Cardiac muscle cell (in vitro differentiated cells and primary cell): Measurements from ENCODE around the gene ANKMY2. TPM values are rescaled to one million over a fixed set of nuclear protein-coding genes. Genes with fewer than 3 reads are reported as not detected.
A peak's percentile ranks its signal among the peaks of the same experiment; 100 is the strongest.

Experiments
- DNase-seq, 2 donors: peaks; one replicate each; pipeline versions ENCODE4 v3.0.0 to v3.0.0-alpha.2; 2010 to 2017; ENCODE audit warnings: low read depth in 1 of 2, low spot score in 1 of 2
- H3K27ac ChIP-seq: fragments of 200-600 bp; sonication (generic); 2 replicates; pipeline ENCODE4 v1.5.1; 2016
- H3K27me3 ChIP-seq: fragments of 200-600 bp; sonication (generic); 2 replicates; pipeline ENCODE4 v1.6.0; 2016; ENCODE audit warnings: control low read depth
- H3K36me3 ChIP-seq: fragments of 200-600 bp; sonication (generic); 2 replicates; pipeline ENCODE4 v1.5.1; 2016; ENCODE audit warnings: control low read depth
- H3K4me1 ChIP-seq: fragments of 200-600 bp; sonication (generic); 2 replicates; pipeline ENCODE4 v1.8.1; 2017; ENCODE audit warnings: low read depth, mild to moderate bottlenecking, mixed run types
- H3K4me3 ChIP-seq: fragments of 200-600 bp; sonication (generic); 2 replicates; pipeline ENCODE4 v1.5.1; 2016; ENCODE audit warnings: mild to moderate bottlenecking
- H3K9me3 ChIP-seq: fragments of 200-600 bp; sonication (generic); 2 replicates; pipeline ENCODE4 v1.5.1; 2017; ENCODE audit warnings: low read depth, mild to moderate bottlenecking, control low read depth
- CTCF ChIP-seq: IDR thresholded peaks from 2 replicates; pipeline ENCODE4 v1.5.1; 2012; ENCODE audit warnings: low read depth, mild to moderate bottlenecking, low read length
- polyA plus RNA-seq: library from polyadenylated mRNA; unstranded; fragments of >200 nt; fragmentation: Nextera tagmentation; extraction: Ambion mirVana; gene quantifications from 2 replicates; pipeline ENCODE4 v1.2.1, GENCODE V29; 2016
- total RNA-seq: library from RNA; depleted of rRNA; stranded (reverse); fragments of >200 nt; gene quantifications from 2 replicates; pipeline ENCODE4 v1.2.3, GENCODE V29; 2016

Gene ANKMY2
- total and polyA plus RNA-seq, 2 experiments from 2014 or later: 44.6 to 54.1 TPM

- no peak for TF ChIP-seq CTCF
- no peak overlapping the region for H3K27ac ChIP-seq
- H3K9me3 ChIP-seq: no peaks in the 10 kb centered on the region
- peaks cover 10% of the 10 kb centered on the region for H3K4me1 ChIP-seq
- DNase-seq: peak in 1 of 2 donors; percentile 63
- no peaks in the 10 kb centered on the region for H3K27me3 ChIP-seq
- no peak overlapping the region for H3K4me3 ChIP-seq
- H3K36me3 ChIP-seq: no peaks in the 10 kb centered on the region
These were observed 59.3 kb downstream of the ANKMY2 start for GRCh38 chr7:16586081-16586874.

- no peaks in the 10 kb centered on the region for H3K36me3 ChIP-seq
- no peaks in the 10 kb centered on the region for H3K9me3 ChIP-seq
- no peak for DNase-seq
- H3K27ac ChIP-seq: no peak overlapping the region
- H3K27me3 ChIP-seq: no peaks in the 10 kb centered on the region
- no peak for TF ChIP-seq CTCF
- H3K4me3 ChIP-seq: no peak overlapping the region
- peaks cover 9% of the 10 kb centered on the region for H3K4me1 ChIP-seq
These were observed 60.0 kb downstream of the ANKMY2 start for GRCh38 chr7:16585540-16585939.

DNA sequence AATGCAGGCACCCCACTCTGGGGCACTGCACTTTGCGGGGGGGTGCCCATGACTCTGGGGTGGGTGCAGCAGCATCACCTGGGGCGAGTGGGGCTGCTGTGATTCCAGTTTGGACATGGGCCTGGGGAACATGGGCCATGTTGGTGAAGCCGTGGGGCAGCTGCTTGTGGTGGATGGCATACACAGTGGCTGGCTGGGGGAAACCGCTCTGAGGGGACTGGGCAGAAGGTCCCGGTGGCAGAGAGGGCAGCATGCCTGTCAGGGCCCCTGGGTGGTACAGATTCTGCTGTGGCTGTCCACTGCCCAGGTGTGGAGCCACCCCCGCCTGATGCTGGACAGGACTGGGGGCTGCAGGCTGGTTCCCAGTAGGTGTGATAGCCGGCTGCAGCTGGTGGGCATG is 61.7 kb downstream of the ANKMY2 start:
- no peak for DNase-seq
- Histone ChIP-seq H3K27me3 (no peaks in the 10 kb centered on the region), H3K4me3 (no peak overlapping the region), H3K36me3 (no peaks in the 10 kb centered on the region), H3K27ac (no peak overlapping the region), H3K9me3 (no peaks in the 10 kb centered on the region), H3K4me1 (no peaks in the 10 kb centered on the region)
- TF ChIP-seq CTCF: no peak

DNA sequence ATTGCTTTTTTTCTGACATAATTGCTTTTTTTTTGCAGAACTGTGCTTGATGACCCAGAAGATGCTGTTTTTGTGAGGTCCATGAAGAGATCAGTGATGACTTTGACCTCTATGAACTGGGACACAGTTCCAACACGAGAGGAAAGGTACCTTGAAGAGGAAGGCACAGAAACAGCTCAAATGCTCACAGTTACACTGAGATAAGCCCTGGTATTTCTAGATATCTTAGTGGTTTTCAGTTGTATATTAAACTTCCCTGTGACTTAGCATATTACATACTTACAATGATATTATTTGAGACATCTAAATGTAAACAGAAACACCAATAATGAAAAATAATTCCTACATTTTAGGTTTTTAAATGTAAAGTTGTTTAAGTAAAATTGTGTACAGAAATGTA is 64.3 kb downstream of the ANKMY2 start:
- H3K4me3 ChIP-seq: no peak overlapping the region
- H3K27ac ChIP-seq: no peak overlapping the region
- no peaks in the 10 kb centered on the region for H3K36me3 ChIP-seq
- TF ChIP-seq CTCF: no peak
- H3K27me3 ChIP-seq: no peaks in the 10 kb centered on the region
- H3K9me3 ChIP-seq: no peaks in the 10 kb centered on the region
- no peaks in the 10 kb centered on the region for H3K4me1 ChIP-seq
- DNase-seq: no peak

DNA sequence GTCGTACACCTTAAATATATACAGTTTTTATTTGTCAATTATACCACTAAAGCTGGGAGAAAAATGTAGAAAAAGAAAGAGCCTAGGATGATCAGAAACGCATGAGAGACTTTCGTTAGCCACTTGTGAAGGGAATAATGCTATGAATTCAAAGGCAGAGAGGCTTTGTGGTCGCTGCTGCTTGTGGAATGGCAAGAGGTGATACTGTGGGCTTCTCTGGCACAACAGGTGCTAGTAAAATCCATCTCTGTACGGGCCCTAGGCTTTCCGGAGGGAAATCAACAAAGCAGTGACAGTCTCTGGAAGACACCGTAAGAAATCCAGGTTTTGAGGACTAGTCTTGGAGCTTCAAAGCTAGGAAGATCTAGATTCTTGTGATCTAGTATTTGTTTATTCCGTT is 66.3 kb downstream of the ANKMY2 start:
- Histone ChIP-seq H3K4me3 (no peak overlapping the region), H3K36me3 (no peaks in the 10 kb centered on the region), H3K9me3 (no peaks in the 10 kb centered on the region), H3K27ac (no peak overlapping the region), H3K27me3 (no peaks in the 10 kb centered on the region), H3K4me1 (no peaks in the 10 kb centered on the region)
- no peak for DNase-seq
- no peak for TF ChIP-seq CTCF
